ENCODE measurements around the gene C11orf21.

DNA sequence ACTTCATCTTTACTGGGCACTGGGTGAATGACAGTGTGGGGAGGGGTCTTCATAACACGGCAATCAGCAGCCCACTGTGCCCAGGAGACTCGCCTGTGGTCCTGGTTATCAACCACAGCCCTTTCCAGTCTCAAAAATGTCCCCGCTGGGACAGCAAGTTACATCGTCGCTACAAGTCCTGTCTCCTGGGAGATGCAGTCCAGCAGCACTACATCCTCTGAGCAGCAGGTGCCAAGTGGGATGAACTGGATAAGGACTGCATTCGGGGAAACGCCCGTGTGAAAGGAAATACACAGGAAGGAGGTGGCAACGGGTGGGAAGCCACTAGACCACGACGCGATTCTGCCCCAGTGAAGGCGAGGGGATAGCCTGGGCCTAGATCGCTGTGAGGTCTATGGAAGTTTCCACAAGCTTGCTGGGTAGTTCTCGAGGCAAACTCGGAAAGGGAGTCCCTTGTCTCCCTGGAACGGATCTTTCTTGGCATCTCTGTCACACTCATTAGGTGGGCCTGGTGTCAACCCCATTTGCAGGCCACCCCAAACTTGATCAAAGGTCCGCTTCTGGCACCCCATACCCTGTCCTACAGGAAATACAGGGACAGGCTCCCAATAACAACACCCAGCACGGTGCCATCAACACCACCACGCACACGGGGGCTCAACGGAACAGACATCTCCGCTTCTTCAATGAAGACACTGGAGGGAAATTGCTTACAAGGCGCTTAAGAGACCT, 35.7 kb downstream of the C11orf21 start:
- TF ChIP-seq, protein P1, sequence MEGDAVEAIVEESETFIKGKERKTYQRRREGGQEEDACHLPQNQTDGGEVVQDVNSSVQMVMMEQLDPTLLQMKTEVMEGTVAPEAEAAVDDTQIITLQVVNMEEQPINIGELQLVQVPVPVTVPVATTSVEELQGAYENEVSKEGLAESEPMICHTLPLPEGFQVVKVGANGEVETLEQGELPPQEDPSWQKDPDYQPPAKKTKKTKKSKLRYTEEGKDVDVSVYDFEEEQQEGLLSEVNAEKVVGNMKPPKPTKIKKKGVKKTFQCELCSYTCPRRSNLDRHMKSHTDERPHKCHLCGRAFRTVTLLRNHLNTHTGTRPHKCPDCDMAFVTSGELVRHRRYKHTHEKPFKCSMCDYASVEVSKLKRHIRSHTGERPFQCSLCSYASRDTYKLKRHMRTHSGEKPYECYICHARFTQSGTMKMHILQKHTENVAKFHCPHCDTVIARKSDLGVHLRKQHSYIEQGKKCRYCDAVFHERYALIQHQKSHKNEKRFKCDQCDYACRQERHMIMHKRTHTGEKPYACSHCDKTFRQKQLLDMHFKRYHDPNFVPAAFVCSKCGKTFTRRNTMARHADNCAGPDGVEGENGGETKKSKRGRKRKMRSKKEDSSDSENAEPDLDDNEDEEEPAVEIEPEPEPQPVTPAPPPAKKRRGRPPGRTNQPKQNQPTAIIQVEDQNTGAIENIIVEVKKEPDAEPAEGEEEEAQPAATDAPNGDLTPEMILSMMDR (IDR thresholded peaks at IDR 0.05; ENCODE audit: low read depth, low read length, poor library complexity, severe bottlenecking): no peak
- TF ChIP-seq EZH2phosphoT487 (IDR thresholded peaks at IDR 0.05; ENCODE audit: borderline replicate concordance, low read length): no peak
